PC-9 (cell line): ENCODE results near the gene MYH8.

ENCODE experiments used
- CTCF ChIP-seq: fragments of 200-600 bp; sonication (generic); conservative IDR thresholded peaks from 2 replicates; pipeline ENCODE4 v1.6.1; 2017; ENCODE audit warnings: mixed run types, antibody characterized with exemption, mild to moderate bottlenecking, moderate library complexity
- EZH2 ChIP-seq: fragments of 200-600 bp; sonication (generic); IDR thresholded peaks from 2 replicates; pipeline ENCODE4 v1.8.0; 2017; ENCODE audit warnings: antibody characterized with exemption, low read depth

GRCh38 chr17:10398352-10398751 is 23.4 kb downstream of the MYH8 start:
- TF ChIP-seq CTCF: no peak
- TF ChIP-seq EZH2: no peak
